HG02759 (cell line): ENCODE measurements around the gene FOXK2.
"Not testable (repeated sequence)": the region's sequence is repeated elsewhere in the genome, so short reads cannot be mapped to it uniquely, and the experiment has no call there.

ENCODE experiments used
- ATAC-seq: cut with Tn5 transposase; IDR thresholded peaks from one replicate; pipeline ENCODE4 v1.9.1; 2021; ENCODE audit warnings: mild to moderate bottlenecking, moderate library complexity; ENCODE audit not compliant: unreplicated experiment

The FOXK2 gene

DNA sequence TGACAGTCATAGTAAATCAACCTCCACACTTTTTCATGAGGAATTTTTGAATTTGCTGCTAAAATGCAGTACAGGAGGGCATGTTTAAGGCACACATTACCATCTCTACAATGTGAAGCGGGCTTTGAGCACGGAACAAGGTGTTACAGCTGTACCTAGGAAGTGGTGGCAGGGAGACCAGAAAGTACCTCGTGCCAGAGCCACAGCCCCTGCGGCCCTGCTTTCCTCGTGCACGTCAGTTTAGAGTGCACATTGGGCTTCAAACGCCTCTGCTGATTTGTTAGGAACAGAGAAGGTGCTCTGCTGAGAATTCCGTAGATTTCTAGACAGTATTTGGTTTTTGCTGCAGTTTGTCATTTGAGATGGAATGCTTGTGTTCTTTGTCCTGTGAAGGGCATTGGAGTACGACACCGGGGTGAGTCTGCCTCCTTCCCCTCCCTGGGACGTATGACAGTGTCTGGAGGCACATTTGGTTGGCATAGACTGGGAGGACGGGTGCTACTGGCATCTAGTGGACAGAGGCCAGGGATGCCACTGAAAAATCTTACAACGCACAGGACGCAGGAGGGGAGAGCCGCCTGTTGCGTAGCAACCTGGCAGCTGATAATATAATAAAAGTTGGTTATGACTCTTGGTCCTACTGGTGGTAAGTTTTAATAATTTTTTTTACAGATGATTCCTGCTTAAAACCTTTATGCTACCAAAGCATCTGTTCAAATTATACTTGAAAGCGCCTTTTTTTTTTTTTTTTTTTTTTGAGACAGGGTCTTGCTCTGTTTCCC is 9.1 kb downstream of the FOXK2 start:
- no peak for ATAC-seq

DNA sequence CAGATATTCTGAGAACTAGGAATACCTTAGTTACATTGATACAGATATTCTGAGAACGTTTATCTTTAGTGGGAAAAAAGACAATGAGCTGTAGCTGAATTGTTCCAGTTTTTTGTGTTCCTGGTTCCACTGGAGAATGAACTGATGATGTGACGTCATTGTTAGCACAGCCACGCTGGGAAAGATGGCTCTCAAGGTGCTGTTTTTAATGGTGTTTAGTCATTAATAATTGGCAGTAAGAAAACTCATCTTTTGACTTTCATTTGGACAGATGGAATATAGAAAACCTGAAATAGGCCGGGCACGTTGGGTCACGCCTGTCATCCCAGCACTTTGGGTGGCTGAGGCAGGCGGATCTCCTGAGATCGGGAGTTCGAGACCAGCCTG is 10.4 kb downstream of the FOXK2 start:
- ATAC-seq, result no peak

DNA sequence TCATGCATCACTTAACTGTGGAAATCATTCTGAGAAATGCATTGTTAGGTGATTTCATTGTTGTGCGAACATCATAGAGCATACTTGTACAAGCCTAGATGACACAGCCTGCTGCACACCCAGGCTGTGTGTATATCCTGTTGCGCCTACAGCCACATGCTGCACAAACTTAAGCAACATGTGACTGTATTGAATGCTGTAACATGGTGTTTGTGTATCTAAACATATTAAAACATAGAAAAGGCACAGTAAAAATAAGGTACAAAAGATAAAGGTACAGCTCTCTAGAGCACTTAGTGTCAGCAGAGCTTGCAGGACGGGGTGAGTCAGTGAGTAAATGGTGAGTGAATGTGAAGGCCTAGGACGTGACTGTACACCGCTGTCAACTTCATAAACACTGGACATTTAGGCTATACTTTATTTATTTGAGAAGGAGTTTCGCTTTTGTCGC is 11.9 kb downstream of the FOXK2 start:
- no peak for ATAC-seq

DNA sequence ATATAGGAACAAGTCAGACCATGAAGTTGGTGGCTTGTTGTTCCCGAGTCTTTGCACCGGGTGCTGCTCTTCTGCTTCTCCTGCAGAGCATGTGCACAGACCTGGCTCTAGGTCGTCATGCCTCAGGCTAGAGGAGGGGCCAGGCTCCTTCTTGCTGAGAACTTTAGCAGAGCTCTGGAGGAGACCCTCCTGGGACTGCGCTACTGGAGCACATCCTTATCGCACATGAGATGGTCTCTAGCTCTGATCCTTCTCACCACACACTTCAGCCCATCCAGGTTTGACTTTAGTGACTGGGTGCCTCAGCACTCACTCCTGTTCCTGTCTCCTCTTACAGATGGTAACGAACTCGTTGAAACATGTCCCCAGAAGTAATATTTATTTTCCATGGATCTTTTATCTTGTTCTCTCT is 14.9 kb downstream of the FOXK2 start:
- ATAC-seq, result no peak

DNA sequence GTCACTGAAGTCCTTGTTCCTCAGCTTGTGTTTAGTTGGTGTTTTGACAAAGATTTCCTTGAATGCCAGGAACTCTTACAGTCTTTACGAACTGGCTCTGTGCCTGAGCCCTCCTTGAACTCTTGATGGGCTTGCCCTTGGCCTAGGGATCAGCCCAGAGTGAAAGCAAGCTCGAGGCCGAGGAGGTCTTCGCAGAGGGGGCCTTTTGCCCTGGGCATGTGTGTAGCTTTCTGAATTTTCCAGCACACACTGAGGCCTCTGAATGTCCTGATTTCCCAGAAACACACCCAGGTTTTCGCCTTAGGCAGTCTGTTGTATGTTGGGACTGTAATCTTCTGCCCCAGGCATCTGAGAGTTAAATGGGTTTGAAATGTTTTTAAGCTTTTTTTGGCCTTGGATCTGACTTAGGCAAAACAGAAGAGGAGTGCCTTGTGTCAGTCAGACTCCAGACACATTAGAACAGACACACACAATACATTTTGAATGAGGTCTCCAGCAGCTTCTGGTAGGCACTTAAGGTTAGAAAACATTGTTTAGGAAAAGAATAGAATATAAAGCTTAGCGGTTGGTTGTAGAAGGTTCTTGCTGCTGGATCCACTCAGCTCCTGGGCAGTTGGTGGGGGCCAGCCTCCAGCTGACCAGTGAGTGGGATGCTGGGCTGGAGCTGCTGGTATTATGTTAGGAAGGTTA is 17.1 kb downstream of the FOXK2 start:
- no peak for ATAC-seq

DNA sequence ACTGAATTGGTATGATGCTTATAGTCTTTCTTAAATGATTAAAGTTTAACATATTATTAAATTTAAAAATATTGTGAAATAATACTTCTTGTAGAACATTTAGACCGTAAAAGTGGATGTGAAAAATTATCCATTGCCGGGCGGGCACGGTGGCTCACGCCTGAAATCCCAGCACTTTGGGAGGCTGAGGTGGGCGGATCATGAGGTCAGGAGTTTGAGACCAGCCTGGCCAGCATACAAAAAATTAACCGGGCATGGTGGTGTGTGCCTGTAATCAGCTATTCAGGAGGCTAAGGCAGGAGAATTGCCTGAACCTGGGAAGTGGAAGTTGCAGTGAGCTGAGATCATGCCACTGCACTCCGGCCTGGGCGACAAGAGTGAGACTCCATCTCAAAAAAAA is 17.7 kb downstream of the FOXK2 start:
- not testable (repeated sequence) for ATAC-seq

DNA sequence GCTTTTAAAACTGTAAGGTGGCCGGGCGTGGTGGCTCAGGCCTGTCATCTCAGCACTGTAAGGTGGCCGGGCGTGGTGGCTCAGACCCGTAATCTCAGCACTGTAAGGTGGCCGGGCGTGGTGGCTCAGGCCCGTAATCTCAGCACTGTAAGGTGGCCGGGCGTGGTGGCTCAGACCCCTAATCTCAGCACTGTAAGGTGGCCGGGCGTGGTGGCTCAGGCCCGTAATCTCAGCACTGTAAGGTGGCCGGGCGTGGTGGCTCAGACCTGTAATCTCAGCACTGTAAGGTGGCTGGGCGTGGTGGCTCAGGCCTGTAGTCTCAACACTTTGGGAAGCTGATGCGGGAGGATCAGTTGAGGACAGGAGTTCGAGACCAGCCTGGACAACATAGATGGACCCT is 19.5 kb downstream of the FOXK2 start:
- not testable (repeated sequence) for ATAC-seq

DNA sequence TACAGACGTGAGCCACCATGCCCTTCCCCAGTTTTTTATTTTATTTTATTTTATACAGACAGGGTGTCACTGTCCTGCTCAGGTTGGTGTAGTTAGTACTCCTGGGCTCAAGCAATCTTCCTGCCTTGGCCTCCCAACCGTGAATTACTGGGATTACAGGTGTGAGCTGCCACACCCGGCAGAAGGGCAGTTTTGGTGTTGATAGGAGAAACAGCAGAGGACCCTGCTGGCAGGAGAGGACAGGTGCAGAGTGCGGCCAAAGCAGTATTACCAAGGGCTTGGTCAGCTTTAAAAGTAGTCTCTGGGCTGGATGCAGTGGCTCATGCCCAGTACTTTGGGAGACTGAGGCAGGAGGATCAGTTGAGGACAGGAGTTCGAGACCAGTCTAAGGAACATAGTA is 22.9 kb downstream of the FOXK2 start:
- ATAC-seq, result no peak

DNA sequence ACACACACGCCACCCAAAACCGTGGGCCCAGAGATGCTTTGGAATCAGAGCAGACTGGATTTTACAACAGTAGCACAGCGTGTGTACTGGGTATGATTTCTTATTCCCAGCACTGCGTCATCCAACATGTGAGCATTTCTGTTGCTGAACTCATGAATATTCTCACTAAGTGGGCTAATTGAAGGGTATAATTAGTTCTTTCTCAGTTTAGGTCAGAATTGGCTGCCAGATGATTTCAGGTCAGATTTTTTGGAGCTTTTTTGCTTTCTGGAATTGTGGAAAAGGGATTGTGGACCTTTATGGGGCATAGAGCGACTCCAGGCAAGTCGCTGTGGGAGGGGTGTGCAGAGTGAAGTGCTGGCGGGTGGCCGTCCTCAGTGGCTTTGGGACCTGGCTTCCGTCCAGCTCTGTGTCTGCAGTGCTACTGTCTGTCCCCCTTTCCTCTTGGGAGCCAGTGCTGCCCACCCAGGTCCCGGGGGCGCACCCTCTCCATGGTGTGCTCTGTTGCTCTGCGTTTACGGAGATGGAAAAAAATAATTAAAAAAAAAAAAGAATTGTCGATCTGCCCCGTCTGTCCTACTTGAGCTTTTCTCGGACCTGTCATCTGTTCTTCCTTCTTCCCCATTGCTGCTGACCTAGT is 25.0 kb downstream of the FOXK2 start:
- no peak for ATAC-seq

DNA sequence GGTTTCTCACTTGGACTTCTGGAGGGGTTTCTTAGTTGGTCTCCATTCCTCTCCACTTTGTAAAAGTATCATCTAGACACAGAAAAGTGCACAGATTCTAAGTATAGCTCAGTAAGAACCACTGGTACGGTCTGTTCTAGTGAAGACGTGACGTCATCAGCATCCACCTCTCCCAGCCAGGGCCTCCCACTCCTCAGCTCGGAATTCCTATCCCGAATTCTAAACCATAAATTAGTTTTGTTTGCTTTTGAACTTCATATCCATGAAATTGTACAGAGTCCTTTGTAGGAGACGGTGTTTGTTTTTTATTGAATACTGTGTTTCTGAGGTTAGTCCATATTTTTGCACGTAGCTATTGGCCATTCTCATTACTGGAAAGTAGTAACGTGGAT is 25.5 kb downstream of the FOXK2 start:
- ATAC-seq, result no peak

DNA sequence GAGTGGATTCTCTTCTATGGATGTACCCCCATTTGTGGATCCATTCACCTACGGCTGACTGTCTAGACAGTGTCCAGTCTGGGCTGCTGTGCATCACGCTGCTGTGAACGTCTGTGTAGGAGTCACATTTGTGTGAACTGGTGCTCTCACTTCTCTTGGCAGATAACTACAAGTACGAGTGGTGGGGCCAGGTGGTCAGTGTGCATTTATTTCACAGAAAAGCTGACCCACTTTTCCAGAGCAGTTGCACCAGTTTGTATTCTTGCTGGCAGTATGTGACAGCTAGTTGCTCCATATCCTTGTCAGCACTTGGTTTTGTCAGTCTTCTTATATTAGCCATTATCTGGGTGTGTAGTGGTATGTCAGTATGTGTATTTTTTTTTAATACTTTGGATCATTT is 28.4 kb downstream of the FOXK2 start:
- no peak for ATAC-seq

DNA sequence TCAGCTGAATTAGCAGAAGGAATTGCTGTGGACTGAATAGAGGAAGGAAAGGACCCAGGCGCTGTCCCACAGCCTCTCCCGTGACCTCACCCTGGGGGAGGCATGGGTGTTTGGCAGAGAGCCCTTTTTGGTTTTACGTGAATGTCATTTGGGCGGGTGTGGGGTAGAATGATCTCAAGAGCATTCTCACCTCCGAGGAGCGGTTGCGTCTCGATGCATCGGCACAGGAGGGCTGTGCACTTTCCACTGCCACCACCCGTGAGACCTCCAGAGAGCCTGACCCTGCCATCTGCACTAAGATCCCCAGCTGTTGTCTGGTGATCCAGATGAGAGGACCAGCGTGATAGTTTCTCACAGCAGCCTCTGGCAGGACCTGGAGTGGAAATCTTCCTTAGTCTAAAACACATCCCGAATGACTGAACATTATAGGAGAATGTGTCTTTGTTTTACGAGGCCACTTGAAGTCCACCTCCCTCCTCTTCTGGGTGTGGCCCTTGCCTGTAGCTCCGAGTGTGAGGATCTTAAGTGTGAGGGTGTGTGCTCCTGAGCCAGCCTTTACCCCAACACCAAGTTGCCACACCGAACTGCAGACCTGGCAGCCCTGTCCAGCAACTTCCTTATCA is 29.3 kb downstream of the FOXK2 start:
- no peak for ATAC-seq

DNA sequence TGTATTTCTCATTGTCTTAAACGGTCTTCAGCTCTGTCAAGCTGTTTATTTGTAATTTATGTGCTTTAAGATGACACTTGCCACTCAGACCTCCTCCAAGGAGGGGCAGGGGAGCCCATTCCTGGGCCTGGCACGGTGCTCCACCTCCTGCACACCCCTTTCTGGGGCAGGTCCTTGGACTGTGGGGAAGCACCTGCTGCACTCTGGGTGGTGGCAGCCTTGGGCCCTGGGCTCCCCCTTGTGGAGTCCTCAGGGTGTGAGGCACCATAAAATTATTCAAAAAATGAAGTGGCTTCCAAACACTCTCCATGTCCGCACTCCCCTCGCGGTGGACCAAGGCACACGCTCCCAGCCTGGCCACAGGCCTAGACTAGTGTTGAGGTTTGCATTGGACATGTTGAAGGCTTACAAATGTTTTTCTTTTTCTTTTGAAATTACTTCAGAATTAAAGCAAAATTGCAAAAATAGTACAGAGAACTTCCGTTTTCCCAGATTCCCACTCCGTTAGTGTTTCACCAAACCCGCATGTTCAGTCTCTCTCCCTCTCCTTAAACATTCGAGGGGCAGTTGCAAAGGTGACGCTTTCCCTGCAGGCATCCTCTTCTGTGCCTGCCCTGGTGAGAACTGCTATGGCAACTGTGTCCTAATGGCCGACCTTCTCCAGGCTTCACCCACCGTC is 32.4 kb downstream of the FOXK2 start:
- ATAC-seq, result peak; percentile 75

DNA sequence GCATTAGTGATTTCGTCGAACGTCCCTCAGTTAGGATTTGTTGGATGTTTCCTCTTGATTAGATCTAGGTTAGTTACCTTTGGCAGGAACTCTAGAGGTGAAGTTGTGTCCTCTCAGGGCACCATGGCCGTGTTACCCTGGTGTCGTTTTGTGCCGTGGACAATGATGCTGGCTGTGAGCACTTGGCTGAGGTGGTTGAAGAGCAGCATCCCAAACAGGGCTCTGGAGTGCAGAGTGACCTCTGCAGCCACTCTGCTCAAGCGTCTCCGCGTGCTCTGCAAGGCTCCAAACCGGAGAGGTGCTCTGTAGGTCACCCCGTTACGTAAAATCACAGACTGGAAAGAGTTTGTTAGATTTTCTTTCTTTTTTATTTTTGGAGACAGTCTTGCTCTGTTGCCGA is 33.0 kb downstream of the FOXK2 start:
- no peak for ATAC-seq

DNA sequence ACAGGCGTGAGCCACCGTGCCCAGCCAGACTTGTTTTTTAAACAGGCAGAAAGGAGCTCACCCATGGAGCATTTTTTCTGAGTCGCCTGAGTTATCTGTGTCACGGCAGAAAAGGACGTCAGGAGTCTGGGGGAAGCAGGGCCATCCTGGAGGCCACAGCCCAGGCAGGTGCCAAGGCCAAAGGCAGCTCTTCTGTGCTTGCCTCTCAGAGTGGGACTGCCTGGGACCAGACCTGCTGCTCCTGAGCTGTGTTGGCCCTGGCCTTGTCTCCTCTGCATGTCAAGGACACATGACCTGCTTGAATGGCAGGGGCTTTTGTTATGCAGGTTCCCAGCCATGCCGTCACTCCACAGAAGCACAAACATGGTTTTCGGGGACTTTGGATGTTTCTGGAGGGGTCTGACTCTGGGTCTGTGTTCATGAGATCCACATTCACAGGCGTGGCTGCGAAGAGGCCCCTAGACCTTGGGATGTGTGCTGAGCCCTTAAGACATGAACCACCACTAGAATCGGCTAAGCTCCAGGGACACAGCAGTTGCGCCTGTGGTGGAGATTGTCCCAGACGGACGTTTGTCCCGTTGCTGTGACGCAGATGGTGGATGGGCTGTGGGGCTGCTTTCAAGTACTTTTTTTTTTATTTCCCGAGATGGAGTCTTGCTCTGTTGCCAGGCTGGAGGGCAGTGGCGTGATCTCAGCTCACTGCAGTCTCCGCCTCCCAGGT is 33.8 kb downstream of the FOXK2 start:
- no peak for ATAC-seq

DNA sequence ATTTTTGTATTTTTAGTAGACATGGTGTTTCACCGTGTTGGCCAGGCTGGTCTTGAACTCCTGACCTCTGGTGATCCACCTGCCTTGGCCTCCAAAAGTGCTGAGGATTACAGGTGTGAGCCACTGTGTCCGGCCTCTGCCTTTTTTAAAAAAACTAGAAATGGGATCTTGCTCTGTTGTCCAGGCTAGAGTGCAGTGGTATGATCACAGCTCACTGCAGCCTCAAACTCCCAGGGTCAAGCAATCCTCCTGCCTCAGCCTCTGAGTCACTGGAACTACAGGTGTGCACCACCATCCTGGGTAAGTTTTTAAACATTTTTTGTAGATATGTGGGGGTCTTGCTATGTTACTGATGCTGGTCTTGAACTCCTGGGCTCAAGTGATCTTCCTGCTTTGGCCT is 38.0 kb downstream of the FOXK2 start:
- ATAC-seq, result not testable (repeated sequence)

DNA sequence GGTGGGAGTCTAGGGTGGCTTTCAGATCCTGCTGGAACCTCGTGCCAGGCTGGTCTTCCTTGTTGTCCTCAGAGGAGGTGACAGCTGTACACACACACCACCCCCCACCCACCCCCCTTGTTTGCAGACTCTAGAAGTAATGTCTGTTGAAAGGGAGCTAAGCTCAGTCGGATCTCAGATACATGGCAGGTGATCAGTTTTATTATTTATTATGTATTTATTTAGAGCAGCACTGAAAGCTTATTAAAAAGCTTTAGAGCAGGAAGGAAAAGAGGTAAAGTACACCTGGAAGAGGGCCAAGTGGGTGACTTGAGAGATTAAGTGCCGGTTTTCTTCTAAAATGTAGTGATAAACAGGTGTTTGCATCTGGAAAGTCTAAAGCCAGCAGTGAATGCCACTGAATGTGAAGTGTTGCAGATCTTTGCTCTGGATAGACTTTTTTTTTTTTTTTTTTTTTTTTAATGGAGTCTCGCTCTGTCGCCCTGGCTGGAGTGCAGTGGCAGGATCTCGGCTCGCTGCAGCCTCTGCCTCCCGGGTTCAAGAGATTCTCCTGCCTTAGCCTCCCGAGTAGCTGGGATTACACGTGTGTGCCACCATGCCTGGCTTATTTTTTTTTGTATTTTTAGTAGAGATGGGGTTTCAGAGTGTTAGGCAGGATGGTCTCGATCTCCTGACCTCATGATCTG is 40.2 kb downstream of the FOXK2 start:
- ATAC-seq, result no peak

DNA sequence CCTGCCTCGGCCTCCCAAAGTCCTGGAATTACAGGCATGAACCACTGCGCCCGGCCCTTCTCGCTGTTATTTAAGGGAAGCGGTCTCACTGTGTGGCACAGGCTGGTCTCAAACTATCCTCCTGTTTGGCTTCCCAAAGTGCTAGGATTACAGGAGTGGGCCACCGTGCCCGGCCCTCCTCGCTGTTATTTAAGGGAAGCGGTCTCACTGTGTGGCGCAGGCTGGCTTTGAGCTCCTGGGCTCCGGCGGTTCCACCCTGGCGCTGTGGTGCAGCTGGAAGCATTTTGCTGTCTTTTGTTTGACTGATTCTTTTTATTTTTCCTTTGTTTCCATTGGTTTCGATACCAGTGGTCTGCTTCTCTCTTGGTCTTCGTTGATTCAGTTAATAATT is 40.7 kb downstream of the FOXK2 start:
- no peak for ATAC-seq

DNA sequence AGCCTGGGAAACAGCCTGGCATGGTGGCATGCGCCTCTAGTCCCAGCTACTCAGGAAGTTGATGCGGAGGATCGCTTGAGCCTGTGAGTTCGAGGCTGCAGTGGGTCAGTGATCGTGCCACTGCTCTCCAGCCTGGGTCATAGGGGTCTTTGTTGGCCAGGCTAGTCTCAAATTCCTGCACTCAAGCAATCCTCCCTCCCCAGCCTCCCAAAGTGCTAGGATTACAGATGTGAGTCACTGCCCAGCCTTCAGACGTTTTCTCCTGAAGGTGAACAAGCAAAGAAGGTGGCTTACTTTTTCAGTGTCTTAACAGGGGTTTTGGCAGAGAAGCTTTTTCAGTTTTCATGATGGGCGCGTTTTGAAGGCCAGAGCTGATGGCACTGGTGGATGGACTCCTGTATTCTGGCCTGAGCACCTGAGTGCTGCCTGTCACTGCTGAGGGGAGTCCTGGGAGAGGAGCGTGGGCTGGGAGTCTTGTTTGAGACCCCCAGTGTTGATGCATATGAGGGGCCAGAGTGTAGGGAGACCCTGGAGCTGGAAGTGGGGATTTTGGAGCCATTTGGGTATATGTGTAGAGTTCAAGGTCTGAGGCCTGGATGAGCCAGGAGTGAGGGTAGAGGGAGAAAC is 41.4 kb downstream of the FOXK2 start:
- no peak for ATAC-seq
